Stimulated activated CD8-positive, alpha-beta memory T cell treated with anti-CD3 and anti-CD28 coated beads, Interleukin-7, amount 100 ng/mL, for 24 hours (primary cell): Measurements from ENCODE around the gene LIN7C.
"Not testable (repeated sequence)": the region's sequence is repeated elsewhere in the genome, so short reads cannot be mapped to it uniquely, and the experiment has no call there.

Experiments used
- DNase-seq: peaks from one replicate; pipeline ENCODE4 v3.0.0-alpha.2; 2020; ENCODE audit warnings: low read depth

The LIN7C gene, protein sequence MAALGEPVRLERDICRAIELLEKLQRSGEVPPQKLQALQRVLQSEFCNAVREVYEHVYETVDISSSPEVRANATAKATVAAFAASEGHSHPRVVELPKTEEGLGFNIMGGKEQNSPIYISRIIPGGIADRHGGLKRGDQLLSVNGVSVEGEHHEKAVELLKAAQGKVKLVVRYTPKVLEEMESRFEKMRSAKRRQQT

DNA sequence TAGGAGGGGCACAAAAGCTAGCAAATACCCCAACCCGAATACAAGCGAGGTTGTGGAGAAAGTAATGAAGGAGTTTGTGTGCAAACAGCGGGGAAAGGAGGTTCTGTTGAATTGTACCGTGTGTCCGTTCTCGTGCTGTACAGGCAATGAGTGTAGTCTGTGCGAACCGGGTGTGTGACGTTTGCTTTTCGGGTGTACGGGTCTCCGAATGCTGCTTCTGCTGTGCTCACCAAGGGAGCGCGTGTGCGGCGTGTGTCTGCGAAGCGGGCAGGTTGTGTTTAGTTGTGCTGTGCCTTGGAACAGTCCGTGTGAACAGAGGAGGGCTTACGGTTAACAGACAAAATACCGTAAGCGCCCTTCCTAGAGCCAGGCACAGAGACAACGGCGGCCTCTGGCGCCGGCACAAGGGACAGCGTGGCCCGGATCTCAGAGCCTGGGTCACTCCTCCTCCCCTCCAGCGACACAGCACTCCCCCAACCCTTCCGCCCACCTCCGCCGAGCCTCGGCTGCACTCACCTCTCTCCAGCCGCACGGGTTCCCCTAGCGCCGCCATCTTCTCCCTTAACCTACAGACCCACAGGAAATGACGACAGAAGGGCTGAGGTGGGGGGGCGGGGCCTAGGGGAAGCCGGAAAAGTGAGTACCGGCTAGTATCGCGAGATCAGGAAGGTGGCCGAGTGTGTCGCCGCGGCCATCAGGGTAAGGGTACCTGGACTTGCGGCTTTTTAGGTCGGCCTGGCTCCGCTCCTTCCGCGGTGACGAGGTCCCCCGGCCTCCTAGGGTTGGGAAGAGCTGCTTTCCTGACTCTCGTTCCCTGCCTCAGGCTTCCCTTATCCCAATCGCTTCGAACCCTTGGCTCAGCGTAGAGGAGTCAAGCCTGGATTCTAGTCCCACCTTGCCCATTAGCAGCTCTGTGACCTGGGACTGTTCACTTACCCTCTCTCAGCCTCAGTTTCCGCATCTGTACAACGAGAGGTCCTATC is at the start of gene LIN7C:
TSS of gene LIN7C (minus strand) at position 570 of the 983 bp plus-strand sequence. CDS start at position 553, 17 bp downstream.
- DNase-seq: peak; percentile 92

DNA sequence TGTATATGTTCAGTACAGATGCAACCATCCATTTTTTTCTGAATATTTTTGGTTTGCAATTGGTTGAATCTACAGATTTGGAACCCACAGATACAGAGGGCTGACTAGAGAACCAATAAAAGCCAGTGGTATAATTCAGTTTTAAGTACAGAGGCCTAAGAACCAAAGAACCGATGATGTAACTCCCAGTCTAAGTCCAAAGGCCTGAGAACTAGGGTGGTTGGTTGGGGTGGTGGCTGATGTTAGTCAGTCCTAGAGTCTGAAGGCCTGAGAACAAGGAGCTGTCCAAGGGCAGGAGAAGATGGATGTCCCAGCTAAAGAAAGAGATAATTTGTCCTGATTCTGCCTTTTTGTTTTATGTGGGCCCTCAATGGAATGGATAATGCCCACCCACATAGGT is 48.7 kb upstream of the LIN7C start:
- no peak for DNase-seq

DNA sequence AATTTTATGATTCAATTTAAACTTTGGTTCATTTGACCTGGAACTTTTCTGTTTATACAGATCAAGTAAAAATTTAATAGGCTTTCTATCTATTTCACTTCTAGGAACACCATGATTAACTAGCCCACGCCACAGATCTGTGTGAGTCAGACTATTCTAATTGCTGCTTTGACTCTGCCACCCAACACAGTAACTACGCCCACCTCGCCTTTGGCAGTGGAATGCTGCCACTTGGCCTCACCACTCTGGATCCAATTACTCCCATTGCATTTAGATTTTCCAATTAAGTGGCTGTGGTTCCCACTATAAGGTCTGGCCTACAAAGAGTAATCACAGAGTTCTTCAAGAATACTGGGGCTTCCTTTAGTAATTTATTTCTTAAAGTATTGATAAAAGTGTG is 46.6 kb upstream of the LIN7C start:
- DNase-seq: no peak

DNA sequence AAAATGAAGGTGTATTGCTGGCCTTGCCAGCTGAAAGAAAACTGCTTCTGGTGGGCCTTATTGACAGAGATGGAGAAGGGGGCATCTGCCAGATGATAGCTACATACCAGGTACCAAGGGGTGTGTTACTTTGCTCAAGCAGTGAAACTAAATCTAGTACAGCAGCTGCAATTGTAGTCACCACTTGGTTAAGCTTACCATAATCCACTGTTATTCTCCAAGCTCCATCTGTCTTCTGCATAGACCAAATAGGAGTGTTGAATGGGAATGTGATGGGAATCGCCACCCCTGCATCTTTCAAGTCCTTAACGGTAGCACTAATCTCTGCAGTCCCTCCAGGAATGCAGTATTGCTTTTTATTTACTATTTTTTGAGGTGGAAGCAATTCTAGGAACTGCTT is 45.8 kb upstream of the LIN7C start:
- DNase-seq: no peak

DNA sequence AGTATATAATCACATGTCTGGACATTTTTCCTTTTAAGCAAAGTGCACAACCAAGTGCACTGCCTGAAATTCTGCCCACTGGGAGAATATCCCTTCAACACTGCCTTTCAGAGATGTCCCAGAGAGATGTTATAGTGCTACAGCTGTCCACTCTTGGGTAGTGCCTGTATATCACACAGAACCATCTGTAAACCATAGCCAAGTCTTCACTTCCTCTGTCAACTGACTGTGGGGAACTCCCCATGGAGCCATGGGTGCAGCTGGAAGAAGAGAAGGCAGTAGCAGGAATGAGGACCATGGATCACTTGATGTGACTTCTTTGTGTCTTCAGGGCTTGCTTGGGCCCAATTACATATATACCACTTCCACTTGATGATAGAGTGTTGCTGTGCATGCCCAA is 44.6 kb upstream of the LIN7C start:
- no peak for DNase-seq

DNA sequence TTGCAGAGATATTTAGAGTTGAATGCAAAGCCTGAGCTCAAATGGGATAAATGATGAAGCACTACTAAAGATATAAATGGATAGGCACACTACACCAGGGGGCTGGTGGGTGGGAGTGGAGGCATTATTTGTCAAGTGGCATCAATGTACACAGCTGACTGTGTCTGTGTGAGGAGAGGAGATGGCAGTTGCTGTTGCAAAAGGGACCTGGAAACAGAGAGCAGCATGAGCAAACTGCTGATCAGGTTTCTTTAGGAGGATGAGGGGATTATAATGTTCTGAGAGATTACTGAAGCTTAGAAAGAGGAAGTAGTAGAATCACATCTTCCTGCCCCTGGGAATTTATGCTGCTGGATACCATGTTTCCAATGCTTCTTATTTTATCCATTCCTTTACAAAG is 39.4 kb upstream of the LIN7C start:
- DNase-seq: no peak

DNA sequence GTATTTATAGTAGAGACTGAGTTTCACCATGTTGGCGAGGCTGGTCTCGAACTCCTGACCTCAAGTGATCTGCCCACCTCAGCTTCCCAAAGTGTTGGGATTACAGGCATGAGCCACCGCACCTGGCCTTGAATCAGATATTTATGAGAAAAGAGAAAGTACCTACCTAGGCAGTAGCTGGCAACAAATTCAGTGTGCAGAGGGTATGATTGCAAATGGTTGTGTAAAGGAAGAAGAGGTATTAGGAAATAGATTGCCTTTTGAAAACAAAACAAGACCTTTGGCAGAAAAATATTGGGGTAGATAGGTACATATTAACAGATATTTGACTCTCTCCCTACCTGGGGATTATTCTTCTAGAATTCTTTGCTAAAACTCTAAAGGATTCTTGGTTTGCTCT is 38.5 kb upstream of the LIN7C start:
- no peak for DNase-seq

DNA sequence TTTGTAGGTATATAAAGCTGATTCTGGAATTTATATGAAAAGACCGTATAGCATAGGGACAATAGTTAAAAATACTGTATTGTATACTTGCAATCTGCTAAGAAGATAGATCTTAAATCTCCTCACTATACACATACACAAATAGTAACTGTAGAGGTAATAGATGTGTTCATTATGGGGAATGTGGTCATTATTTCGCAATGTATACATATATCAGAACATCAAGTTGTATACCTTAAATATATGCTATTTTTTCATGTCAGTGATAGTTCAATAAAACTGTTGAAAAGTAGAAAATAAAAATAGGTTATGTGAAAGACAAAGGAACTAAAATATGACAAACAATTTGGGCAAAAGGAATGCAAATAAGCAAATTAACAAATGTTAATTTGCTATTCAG is 35.2 kb upstream of the LIN7C start:
- DNase-seq: no peak

DNA sequence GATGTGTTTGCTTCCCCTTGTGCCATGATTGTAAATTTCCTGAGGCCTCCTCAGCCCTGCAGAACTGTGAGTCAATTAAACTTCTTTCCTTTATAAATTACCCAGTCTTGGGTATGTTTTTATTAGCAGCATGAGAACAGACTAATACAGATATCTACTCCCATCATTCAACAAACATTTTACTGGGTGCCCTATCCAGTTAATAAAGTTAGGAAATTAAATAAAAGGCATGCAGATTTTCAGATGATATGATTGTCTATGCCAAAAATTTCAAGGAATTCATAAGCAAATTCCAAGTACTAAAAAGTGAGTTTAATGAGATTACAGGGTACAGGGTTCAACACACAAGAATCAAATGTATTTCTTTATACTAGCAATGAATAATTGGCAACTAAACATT is 33.5 kb upstream of the LIN7C start:
- DNase-seq: no peak

DNA sequence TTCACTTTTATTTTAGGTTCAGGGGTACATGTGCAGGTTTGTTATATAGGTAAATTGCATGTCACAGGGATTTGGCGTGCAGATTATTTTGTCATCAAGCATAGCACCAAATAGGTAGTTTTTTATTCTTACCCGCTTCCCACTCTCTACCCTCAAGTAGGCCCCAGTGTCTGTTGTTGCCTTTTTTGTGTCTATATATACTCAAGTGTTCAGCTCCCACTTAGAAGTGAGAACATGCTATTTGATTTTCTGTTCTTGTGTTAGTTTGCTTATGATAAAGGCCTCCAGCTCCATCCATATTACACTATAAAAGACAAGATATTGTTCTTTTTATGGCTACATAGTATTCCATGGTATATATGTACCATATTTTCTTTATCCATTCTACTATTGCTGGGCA is 28.5 kb upstream of the LIN7C start:
- no peak for DNase-seq

DNA sequence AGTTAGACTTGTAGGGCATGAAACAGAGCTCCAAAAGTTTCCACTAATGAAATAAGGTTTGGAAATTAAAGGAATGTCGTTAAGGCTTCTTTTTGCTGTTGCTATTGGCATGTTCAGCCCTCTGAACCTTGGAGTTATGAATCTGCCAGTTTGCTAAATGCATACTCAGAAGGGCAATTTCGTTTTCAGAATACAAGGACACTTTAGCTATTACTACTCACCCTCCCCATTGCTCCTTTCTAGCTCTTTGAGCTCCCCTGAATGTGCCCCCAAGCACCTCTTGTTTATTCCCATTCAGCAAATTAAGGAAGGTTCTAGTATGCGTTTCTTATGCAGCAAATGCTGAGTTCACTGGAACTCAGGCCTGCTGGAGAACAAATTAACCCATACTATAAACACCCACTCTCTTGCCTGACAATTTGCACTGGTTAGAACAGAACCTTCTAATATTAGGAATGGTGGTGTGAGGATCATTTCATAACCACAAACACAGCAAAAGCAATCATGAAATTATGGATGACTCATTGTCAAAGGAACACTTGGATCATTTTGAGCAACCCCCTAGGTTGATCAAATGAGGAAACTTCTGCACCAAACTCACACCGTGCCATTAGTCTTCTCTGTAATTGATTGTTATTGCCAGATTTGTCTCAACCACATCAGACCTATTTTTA is 26.2 kb upstream of the LIN7C start:
- no peak for DNase-seq

DNA sequence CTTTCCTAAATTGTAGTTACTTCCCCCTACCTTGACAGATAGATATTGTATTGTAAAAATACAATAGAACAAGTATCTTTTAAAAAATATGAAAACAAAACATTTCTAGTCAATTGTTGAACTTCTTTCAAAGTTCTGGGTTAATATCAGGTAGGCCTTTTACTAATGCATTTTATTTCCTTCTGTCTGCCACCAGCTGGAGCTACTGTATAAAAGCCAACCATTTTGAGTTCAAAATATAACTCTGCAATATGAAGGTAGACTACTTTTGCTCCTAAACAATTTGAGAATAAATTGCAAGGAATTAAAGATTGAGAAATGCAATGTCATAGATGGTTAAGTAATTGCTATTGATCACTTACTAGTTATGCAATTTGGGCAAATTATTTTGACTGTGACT is 22.1 kb upstream of the LIN7C start:
- no peak for DNase-seq

DNA sequence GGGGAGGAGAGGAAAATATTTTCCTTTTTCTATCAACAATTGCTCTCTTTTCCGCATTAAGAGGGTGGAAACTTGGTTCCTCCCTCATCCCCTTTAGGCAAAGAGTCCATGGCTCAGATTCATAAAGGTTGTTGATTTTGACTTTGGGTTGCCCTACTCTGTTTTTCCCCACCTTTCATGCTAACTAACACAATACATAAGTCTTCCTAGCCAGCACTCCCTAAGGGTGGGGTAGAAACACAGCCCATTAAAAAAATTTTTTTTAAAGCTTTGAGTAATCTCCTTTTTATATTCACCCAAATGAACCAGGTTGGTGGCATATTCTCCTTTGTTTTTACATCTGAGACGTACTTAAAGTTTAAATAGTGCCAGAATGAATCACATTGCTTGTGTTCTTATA is 20.0 kb upstream of the LIN7C start:
- no peak for DNase-seq

DNA sequence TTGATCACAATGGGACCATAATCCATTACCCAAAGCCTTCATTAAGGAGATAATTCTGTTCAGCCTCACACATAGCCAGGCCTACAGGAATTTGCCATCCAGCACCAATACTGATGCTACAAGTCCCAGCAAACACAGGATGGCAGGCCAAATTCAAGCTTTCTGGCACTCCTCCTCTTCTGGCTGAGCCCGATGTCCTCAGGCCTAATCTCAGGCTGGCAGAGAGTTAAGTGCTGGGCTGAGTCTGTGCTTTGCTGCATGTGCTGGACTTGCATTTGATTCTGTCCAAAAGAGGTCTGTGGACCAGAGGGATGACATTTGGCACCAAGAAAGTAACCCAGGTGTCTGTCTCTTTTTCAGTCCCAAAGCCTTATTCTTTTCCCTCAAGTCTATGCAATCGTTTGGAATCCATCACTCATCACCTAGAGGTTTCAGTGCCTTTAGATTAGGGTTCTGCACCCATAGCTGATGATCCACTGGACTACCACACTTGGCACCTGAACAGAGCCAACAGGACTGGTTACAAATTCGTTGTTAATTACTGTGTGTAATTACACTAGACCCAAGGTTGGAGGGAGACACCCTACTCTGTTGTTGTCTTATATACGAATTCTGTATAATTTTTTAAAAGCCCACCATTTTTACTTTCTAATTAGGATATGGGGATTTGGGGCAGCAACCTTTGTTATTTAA is 19.4 kb upstream of the LIN7C start:
- DNase-seq: no peak

DNA sequence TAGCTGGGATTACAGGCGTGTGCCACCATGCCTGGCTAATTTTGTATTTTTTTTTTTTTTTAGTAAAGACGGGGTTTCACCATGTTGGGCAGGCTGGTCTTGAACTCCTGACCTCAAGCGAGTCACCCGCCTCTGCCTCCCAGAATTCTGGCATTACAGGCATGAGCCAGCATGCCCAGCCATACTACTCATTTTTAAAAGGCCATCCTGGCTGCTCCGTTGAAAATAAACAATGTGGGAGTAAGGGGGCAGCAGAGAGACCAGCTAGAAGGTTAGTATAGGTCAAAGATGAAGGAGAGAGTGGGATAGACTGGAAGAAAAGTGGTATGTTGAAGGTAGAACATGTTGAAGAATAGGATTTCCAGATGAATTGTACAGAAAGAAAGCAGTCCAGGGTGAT is 17.6 kb upstream of the LIN7C start:
- DNase-seq: no peak

DNA sequence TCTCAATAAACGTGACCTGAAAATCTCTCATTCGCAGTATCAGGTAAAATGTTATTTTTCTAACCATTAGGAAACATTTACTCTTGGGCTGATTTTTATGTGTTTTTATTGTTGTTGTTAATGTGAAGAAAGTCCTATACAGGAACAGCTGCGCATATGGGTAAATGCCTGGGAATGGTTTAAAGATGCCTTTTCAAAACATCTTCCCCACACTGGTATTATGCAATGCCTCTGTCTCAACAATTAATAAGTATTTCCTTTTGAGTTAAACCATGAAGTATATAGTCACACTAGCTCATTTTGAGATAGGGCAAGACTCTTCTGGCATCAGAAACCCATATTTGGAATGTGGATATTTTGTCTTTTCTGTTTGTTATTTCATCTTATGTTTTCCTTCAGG is 13.7 kb upstream of the LIN7C start:
- no peak for DNase-seq

DNA sequence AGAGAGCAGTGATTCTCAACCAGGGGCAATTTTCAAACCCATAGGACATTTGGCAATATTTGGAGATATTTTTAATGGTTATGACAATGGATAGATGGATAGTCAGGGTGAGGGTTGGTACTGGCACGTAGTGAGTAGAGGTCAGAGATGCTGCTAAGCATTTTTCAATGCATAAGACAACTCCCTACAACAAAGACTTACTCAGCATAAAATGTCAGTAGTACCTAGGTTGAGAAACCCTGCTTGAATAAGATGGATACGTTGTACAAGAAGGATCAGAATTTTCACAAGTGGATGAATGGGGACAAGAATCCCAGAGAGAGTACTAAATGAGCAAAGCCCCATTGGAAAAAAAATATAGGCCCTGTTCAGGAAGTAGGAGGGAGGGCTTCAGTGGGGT is 11.9 kb upstream of the LIN7C start:
- DNase-seq: no peak

DNA sequence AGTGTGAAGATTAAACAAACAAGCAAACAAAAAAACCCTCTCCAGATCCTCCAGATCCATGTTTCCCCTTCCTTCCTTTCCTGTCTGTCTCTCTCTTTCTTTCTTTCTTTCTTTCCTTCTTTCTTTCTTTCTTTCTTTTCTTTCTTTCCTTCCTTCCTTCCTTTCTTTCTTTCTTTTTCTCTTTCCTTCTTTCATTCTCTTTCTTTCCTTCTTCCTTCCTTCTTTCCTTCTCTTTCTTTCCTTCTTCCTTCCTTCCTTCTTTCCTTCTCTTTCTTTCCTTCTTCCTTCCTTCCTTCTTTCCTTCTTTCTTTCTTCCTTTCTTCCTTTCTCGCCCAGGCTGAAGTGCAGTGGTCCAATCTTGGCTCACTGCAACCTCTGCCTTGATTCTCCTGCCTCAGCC is 10.9 kb upstream of the LIN7C start:
- DNase-seq: not testable (repeated sequence)

DNA sequence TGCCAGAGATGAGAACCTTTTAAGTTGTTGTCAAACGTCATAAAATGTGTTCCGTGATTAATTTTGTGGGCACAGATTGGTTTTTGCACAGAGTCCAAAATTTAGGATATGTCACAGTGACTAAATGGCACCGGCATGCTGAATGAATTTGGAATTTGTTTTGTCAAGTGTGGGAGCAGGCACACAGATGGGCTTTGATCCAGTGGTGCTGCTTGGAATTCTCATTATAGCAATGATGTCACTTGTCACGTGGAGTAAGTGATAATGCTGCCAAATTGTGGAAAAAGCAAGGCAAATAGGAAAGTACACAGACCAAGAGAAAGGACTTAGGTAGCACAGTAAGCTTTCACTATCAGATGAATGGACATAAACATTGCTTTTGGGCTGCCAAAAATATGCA is 8.0 kb upstream of the LIN7C start:
- DNase-seq: no peak

DNA sequence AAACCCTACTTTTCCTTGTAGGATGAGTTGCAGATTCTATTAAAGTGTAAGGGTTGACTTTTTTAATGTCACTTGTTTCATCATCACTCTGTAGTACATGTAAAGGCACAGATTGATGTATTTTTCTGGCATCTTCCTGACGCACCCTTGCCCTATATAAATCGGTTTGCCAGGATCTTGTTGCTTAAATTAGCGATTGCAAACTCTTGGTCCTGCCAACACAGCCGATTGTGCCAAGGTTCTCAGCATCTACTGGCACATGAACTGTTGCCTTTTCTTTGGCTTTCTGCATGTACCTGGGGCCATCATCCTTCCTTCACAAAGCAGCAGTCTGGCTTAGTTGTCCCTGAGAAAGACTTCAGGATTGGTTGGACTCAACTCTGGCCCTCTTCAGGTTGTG is 7.5 kb upstream of the LIN7C start:
- DNase-seq: no peak

DNA sequence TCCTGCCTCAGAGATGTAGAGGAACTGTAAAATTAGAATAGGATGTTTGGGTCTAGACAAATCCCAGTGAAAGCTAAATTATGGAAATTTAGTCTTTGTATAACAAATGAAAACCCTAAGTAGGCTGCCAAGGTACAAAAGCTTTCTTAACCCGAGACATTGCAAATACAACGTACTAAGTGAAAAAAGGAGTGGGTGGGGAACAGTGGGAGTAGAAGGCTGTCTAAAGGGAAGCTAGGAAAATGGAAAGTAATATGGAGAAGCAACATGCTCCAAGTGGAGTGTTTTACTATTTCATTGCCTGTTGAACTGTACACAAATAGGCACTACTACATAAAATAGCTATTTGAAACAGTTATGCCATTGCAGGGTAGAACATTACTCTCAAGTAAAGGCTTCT is 6.8 kb upstream of the LIN7C start:
- no peak for DNase-seq

DNA sequence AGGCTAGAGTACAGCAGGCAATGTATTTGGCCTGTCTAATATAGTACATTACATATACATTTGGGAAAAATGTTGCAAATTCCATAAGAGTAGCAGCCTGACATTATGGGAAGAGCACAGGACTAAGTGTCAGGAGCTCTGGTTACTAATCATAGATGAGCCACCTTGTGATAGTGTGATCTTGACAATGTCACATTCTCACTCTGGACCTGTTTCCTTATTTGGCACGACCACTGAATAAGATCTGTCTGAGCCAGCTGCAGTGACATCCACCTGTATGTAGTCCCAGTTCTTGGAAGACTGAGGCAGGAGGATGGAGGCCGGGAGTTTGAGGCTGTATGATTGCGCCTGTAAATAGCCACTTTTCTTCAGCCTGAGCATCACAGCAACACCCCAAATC is 5.7 kb upstream of the LIN7C start:
- no peak for DNase-seq

DNA sequence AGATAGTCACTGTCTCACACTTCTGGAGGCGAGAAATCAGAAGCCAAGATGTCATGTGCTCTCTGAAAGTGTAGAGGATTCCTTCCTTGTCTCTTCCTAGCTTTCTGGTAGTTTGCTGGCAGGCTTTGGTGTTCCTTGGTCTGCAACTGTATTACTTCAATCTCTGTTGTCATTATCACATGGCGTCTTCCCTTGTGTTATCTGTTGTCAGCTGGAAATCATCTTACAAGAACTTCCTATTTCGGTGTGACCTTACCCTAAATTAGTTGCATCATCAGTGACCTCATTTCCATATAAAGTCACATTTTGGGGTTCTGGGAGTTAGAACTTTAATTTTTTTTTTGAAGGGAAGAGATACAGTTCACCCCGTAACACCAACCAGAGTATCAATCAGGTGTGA is 3.3 kb upstream of the LIN7C start:
- DNase-seq: no peak
